K562 (cell line): Measurements from ENCODE around the gene SCAMP3. TPM values are rescaled to one million over a fixed set of nuclear protein-coding genes. Genes with fewer than 3 reads are reported as not detected.

Source experiments
- DIDO1 ChIP-seq: fragments of 450-650 bp; IDR thresholded peaks from 2 replicates; pipeline ENCODE4 v1.6.1; 2016; ENCODE audit warnings: low read depth, missing biosample characterization, missing genetic modification characterization
- GABPA ChIP-seq: fragments of 200-800 bp; sonication (Bioruptor generic); conservative IDR thresholded peaks from 2 replicates; pipeline ENCODE4 v1.6.1; 2016; ENCODE audit warnings: low read depth, missing genetic modification characterization, missing compliant biosample characterization
- HDAC2 ChIP-seq: fragments of 450-650 bp; IDR thresholded peaks from 2 replicates; pipeline ENCODE4 v1.6.1; 2016; ENCODE audit warnings: mild to moderate bottlenecking
- IFI16 ChIP-seq: fragments of 250-450 bp; sonication (Bioruptor Pico); IDR thresholded peaks from 2 replicates; pipeline ENCODE4 v2.1.2; 2022; ENCODE audit warnings: mild to moderate bottlenecking, inconsistent platforms
- NFRKB ChIP-seq: fragments of 450-650 bp; IDR thresholded peaks from 2 replicates; pipeline ENCODE4 v1.6.1; 2016; ENCODE audit warnings: low read depth
- PHF8 ChIP-seq: fragments of 200-600 bp; sonication (generic); IDR thresholded peaks from 2 replicates; pipeline ENCODE4 v1.6.1; 2012; ENCODE audit warnings: mixed run types, mild to moderate bottlenecking, inconsistent platforms, low read length, moderate library complexity, borderline replicate concordance
- POLR2B ChIP-seq: fragments of 450-650 bp; IDR thresholded peaks from 2 replicates; pipeline ENCODE4 v1.6.1; 2018; ENCODE audit warnings: low read depth; ENCODE audit not compliant: partially characterized antibody
- POU5F1 ChIP-seq: fragments of 150-350 bp; IDR thresholded peaks from 2 replicates; pipeline ENCODE4 v1.6.1; 2014; ENCODE audit warnings: borderline replicate concordance, low read length, low read depth, mild to moderate bottlenecking; ENCODE audit not compliant: partially characterized antibody
- PREB ChIP-seq: sonication (generic); formaldehyde crosslinking; IDR thresholded peaks from 2 replicates; pipeline ENCODE4 v1.8.1; 2023; ENCODE audit warnings: mild to moderate bottlenecking, missing genetic modification reagents
- RBM25 ChIP-seq: fragments of 200-400 bp; formaldehyde crosslinking; IDR thresholded peaks from 2 replicates; pipeline ENCODE4 v1.6.1; 2018; ENCODE audit warnings: low read length, low read depth, moderate library complexity; ENCODE audit not compliant: severe bottlenecking
- RNF2 ChIP-seq: sonication (generic); IDR thresholded peaks from 2 replicates; pipeline ENCODE4 v1.6.1; 2016
- SMAD3 ChIP-seq: fragments of 450-650 bp; formaldehyde crosslinking; conservative IDR thresholded peaks from 2 replicates; pipeline ENCODE4 v1.4.0; 2020; ENCODE audit warnings: mild to moderate bottlenecking
- SPI1 ChIP-seq: IDR thresholded peaks from 2 replicates; pipeline ENCODE4 v1.6.1; 2011; ENCODE audit warnings: low read depth, low read length, control low read depth, borderline replicate concordance
- ZBTB12 ChIP-seq: fragments of 250-450 bp; sonication (Bioruptor Pico); IDR thresholded peaks from 2 replicates; pipeline ENCODE4 v1.4.0; 2020
- ZBTB2 ChIP-seq: fragments of 450-650 bp; IDR thresholded peaks from 2 replicates; pipeline ENCODE4 v1.6.1; 2016; ENCODE audit warnings: antibody characterized with exemption
- ZNF121 ChIP-seq: sonication (generic); formaldehyde crosslinking; conservative IDR thresholded peaks from 2 replicates; pipeline ENCODE4 v1.8.0; 2022; ENCODE audit warnings: missing genetic modification reagents
- ZNF175 ChIP-seq: fragments of 200-800 bp; sonication (Bioruptor generic); IDR thresholded peaks from 2 replicates; pipeline ENCODE4 v1.6.1; 2016; ENCODE audit warnings: low read depth, mild to moderate bottlenecking, missing genetic modification characterization, missing compliant biosample characterization
- ZNF507 ChIP-seq: conservative IDR thresholded peaks from 2 replicates; pipeline ENCODE4 v1.6.1; 2017; ENCODE audit warnings: missing genetic modification characterization, missing compliant biosample characterization
- ZNF589 ChIP-seq: fragments of 200-800 bp; sonication (Bioruptor generic); IDR thresholded peaks from 2 replicates; pipeline ENCODE4 v1.6.1; 2016; ENCODE audit warnings: low read depth, missing genetic modification characterization, missing compliant biosample characterization
- ZNF778 ChIP-seq: fragments of 450-650 bp; formaldehyde crosslinking; IDR thresholded peaks from 2 replicates; pipeline ENCODE4 v1.4.0; 2020; ENCODE audit warnings: mild to moderate bottlenecking, moderate library complexity
- polyA plus RNA-seq, 8 experiments: library from polyadenylated mRNA; depleted of rRNA in 4 of 8; stranded (reverse) in 5 of 8; unstranded in 3 of 8; fragments of >200 nt; fragmentation: Nextera tagmentation in 2 of 8; fragmentation: Illumina TruSeq in 1 of 8; extraction: Ambion mirVana in 2 of 8; extraction: Trizol in 1 of 8; gene quantifications; 2 replicates each; pipeline versions ENCODE4 v1.2.1 to v1.2.3, GENCODE V29; 2011 to 2014; ENCODE audit warnings: inconsistent platforms in 1 of 8, missing spikeins in 1 of 8
- total RNA-seq, 7 experiments: library from RNA; depleted of rRNA in 6 of 7; stranded (reverse); fragments of >200 nt in 6 of 7; fragmentation: Illumina TruSeq in 2 of 7; extraction: Trizol in 2 of 7; gene quantifications; 2 replicates each; pipeline versions ENCODE4 v1.2.1 to v1.2.3, GENCODE V29; 2011 to 2021; ENCODE audit warnings: low replicate concordance in 1 of 7
- TF ChIP-seq, protein P1 (sequence below), 3 experiments: fragments of 200-800 bp in 1 of 3; fragments of 250-450 bp in 1 of 3; fragments of 450-650 bp in 1 of 3; sonication (Bioruptor Pico) in 1 of 3; sonication (Bioruptor generic) in 1 of 3; formaldehyde crosslinking in 1 of 3; IDR thresholded peaks; 2 replicates each; pipeline versions ENCODE4 v1.6.1 to v1.8.0; 2016 to 2022; ENCODE audit warnings: mild to moderate bottlenecking in 2 of 3, missing genetic modification characterization in 2 of 3, missing compliant biosample characterization in 1 of 3, moderate library complexity in 1 of 3

The SCAMP3 gene
- total and polyA plus RNA-seq, 9 of the 15 experiments (the other 6 are each of a cell fraction or from before 2014, with no cell fraction given), result 14.2 to 131 (median 86.1) TPM

- TF ChIP-seq, protein P1, sequence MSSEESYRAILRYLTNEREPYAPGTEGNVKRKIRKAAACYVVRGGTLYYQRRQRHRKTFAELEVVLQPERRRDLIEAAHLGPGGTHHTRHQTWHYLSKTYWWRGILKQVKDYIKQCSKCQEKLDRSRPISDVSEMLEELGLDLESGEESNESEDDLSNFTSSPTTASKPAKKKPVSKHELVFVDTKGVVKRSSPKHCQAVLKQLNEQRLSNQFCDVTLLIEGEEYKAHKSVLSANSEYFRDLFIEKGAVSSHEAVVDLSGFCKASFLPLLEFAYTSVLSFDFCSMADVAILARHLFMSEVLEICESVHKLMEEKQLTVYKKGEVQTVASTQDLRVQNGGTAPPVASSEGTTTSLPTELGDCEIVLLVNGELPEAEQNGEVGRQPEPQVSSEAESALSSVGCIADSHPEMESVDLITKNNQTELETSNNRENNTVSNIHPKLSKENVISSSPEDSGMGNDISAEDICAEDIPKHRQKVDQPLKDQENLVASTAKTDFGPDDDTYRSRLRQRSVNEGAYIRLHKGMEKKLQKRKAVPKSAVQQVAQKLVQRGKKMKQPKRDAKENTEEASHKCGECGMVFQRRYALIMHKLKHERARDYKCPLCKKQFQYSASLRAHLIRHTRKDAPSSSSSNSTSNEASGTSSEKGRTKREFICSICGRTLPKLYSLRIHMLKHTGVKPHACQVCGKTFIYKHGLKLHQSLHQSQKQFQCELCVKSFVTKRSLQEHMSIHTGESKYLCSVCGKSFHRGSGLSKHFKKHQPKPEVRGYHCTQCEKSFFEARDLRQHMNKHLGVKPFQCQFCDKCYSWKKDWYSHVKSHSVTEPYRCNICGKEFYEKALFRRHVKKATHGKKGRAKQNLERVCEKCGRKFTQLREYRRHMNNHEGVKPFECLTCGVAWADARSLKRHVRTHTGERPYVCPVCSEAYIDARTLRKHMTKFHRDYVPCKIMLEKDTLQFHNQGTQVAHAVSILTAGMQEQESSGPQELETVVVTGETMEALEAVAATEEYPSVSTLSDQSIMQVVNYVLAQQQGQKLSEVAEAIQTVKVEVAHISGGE (CRISPR knock-in tag; IDR thresholded peaks at IDR 0.05), result peak in 1 of 3 experiments; percentile 62; a peak in 2 of 6 replicates
- TF ChIP-seq HDAC2 (peak; percentile 100), POU5F1 (peak; percentile 20), RBM25 (peak; percentile 85), ZNF507 (tag) (no peak), ZBTB2 (peak; percentile 99), ZNF175 (CRISPR knock-in tag) (no peak), ZBTB12 (CRISPR knock-in tag) (peak; percentile 69), POLR2B (peak; percentile 78), ZNF589 (peak; percentile 93; the same call in 1 of the 2 replicates), DIDO1 (tag) (peak; percentile 97), PHF8 (peak; percentile 66; the same call in 1 of the 2 replicates), ZNF778 (CRISPR knock-in tag) (no peak), SPI1 (no peak), NFRKB (peak; percentile 98), PREB (CRISPR knock-in tag) (no peak), GABPA (tag) (peak; percentile 58; the same call in 1 of the 2 replicates), SMAD3 (CRISPR knock-in tag) (peak; percentile 85; the same call in 1 of the 2 replicates), ZNF121 (CRISPR knock-in tag) (0 out of 2 replicates have a peak, but pooled peaks have one; percentile 33), IFI16 (CRISPR knock-in tag) (no peak), RNF2 (peak; percentile 98)
Measured at GRCh38 chr1:155244368-155245162, 17.6 kb downstream of the SCAMP3 start (continued).
